LNCaP clone FGC (cell line): ENCODE data around the gene IKZF4.

ENCODE experiments used
- DNase-seq: peaks from one replicate; pipeline ENCODE4 v3.0.0-alpha.2; 2011; ENCODE audit warnings: low read depth
- H3K4me3 ChIP-seq: 2 replicates; pipeline ENCODE4 v1.5.1; 2011; ENCODE audit warnings: mild to moderate bottlenecking, low read depth, low read length, control low read depth
- CTCF ChIP-seq: IDR thresholded peaks from 2 replicates; pipeline ENCODE4 v1.5.1; 2012; ENCODE audit warnings: mild to moderate bottlenecking; ENCODE audit not compliant: control insufficient read depth, insufficient read depth; ENCODE audit errors: extremely low read depth

The IKZF4 gene

GRCh38 chr12:56086096-56086495 lies 65.3 kb downstream of the IKZF4 start:
- no peak for TF ChIP-seq CTCF
- peak; percentile 95 for DNase-seq
- H3K4me3 ChIP-seq = peak overlapping the region; percentile 29

GRCh38 chr12:56086608-56087007 lies 65.8 kb downstream of the IKZF4 start:
- TF ChIP-seq CTCF = no peak
- peak overlapping the region; percentile 29 for H3K4me3 ChIP-seq
- no peak for DNase-seq

GRCh38 chr12:56087220-56087619 lies 66.4 kb downstream of the IKZF4 start:
- no peak for TF ChIP-seq CTCF
- no peak overlapping the region for H3K4me3 ChIP-seq
- DNase-seq = peak; percentile 67
